HCT116 (cell line): ENCODE results near the gene CIB1. TPM values are rescaled to one million over a fixed set of nuclear protein-coding genes. Genes with fewer than 3 reads are reported as not detected.
A peak's percentile ranks its signal among the peaks of the same experiment; 100 is the strongest.

ENCODE experiments used
- ATAC-seq: fragments of 200-7000 bp; cut with Tn5 transposase; 2 replicates; pipeline ENCODE4 v1.9.1; 2020; ENCODE audit warnings: mild to moderate bottlenecking, moderate library complexity
- BruUV-seq: library from RNA; stranded (reverse); fragments of 400-500 nt; replicated peaks from 2 replicates; lab custom pipeline; 2021; lab: Mats Ljungman, UMichigan
- CTCF ChIA-PET: fragments of 300-600 bp; sonication (Branson Sonifier 250); formaldehyde crosslinking; loops from one replicate; lab custom pipeline; 2021; ENCODE audit warnings: antibody characterized with exemption; lab: Charles Lee
- POLR2A ChIA-PET: fragments of 300-600, 350-600 bp; sonication (Branson Sonifier 250); formaldehyde crosslinking; loops from one replicate; lab custom pipeline; 2021; ENCODE audit warnings: antibody characterized with exemption; lab: Charles Lee
- RAD21 ChIA-PET, 2 experiments: fragments of 300-600 bp; sonication (Branson Sonifier 250); formaldehyde crosslinking; loops; one replicate each; lab custom pipeline; 2023; ENCODE audit warnings: low total read pairs in 2 of 2; ENCODE audit not compliant: uncharacterized antibody in 2 of 2, unreplicated experiment in 2 of 2, low non-redundant PET in 1 of 2; lab: Charles Lee
- DNase-seq: peaks from one replicate; pipeline ENCODE4 v3.0.0-alpha.2; 2010; ENCODE audit warnings: low read depth, low spot score
- H2AFZ ChIP-seq: fragments of 200-600 bp; shearing (Covaris generic), sonication (generic); 2 replicates; pipeline ENCODE4 v1.6.1; 2017; ENCODE audit warnings: low read depth, mixed run types, mixed read lengths, antibody characterized with exemption, low read length; ENCODE audit not compliant: poor library complexity, severe bottlenecking
- H3K27ac ChIP-seq: 2 replicates; pipeline ENCODE4 v1.5.1; 2012; ENCODE audit warnings: low read depth, low read length
- H3K27me3 ChIP-seq: fragments of 200-600 bp; sonication (generic); 2 replicates; pipeline ENCODE4 v1.6.1; 2016; ENCODE audit warnings: mixed run types, low read length, mixed read lengths; ENCODE audit not compliant: insufficient read depth
- H3K36me3 ChIP-seq, 2 experiments: fragments of 200-500 bp in 1 of 2; fragments of 200-600 bp in 1 of 2; sonication (Bioruptor generic) in 1 of 2; sonication (generic) in 1 of 2; 2 replicates each; pipeline versions ENCODE4 v1.5.1 to v1.6.1; 2014 to 2016; ENCODE audit warnings: low read length in 2 of 2, inconsistent platforms in 1 of 2, mixed read lengths in 1 of 2, mixed run types in 1 of 2; ENCODE audit not compliant: insufficient read depth in 2 of 2, control insufficient read depth in 1 of 2
- H3K4me1 ChIP-seq, 2 experiments: fragments of 200-600 bp in 1 of 2; sonication (generic) in 1 of 2; 2 replicates each; pipeline versions ENCODE4 v1.5.1 to v1.6.1; 2012 to 2017; ENCODE audit warnings: low read length in 2 of 2, inconsistent platforms in 1 of 2, mild to moderate bottlenecking in 1 of 2, mixed read lengths in 1 of 2, mixed run types in 1 of 2, moderate library complexity in 1 of 2; ENCODE audit not compliant: insufficient read depth in 2 of 2, control insufficient read depth in 1 of 2
- H3K4me2 ChIP-seq: fragments of 200-600 bp; sonication (generic); 2 replicates; pipeline ENCODE4 v1.6.1; 2017; ENCODE audit warnings: mixed run types, low read length, mixed read lengths
- H3K4me3 ChIP-seq, 2 experiments: fragments of 200-600 bp in 1 of 2; sonication (generic) in 1 of 2; replicated peaks in 1 of 2; 2 replicates each; pipeline ENCODE4 v1.5.1; 2011 to 2016; ENCODE audit warnings: low read length in 2 of 2, control low read depth in 1 of 2, low read depth in 1 of 2, mild to moderate bottlenecking in 1 of 2, mixed read lengths in 1 of 2, mixed run types in 1 of 2
- H3K79me2 ChIP-seq: fragments of 200-600 bp; sonication (generic); 2 replicates; pipeline ENCODE4 v1.6.1; 2017; ENCODE audit warnings: mild to moderate bottlenecking, mixed run types, low read length, moderate library complexity, mixed read lengths; ENCODE audit not compliant: insufficient read depth
- H3K9ac ChIP-seq: fragments of 200-600 bp; sonication (generic); 2 replicates; pipeline ENCODE4 v1.6.1; 2016; ENCODE audit warnings: low read length, mixed read lengths
- H3K9me2 ChIP-seq: fragments of 200-600 bp; sonication (generic), shearing (Covaris generic); 2 replicates; pipeline ENCODE4 v1.6.1; 2017; ENCODE audit warnings: mixed run types, mild to moderate bottlenecking, moderate library complexity; ENCODE audit not compliant: insufficient read depth
- H3K9me3 ChIP-seq, 2 experiments: fragments of 200-500 bp in 1 of 2; fragments of 200-600 bp in 1 of 2; sonication (Bioruptor generic) in 1 of 2; sonication (generic) in 1 of 2; 2 replicates each; pipeline ENCODE4 v1.6.1; 2014 to 2017; ENCODE audit warnings: low read length in 2 of 2, mixed read lengths in 2 of 2, inconsistent platforms in 1 of 2, low read depth in 1 of 2, mild to moderate bottlenecking in 1 of 2, mixed run types in 1 of 2, moderate library complexity in 1 of 2; ENCODE audit not compliant: control insufficient read depth in 1 of 2, insufficient read depth in 1 of 2
- H4K20me1 ChIP-seq: fragments of 200-600 bp; sonication (generic), shearing (Covaris generic); 2 replicates; pipeline ENCODE4 v1.6.1; 2017; ENCODE audit warnings: mixed run types, mild to moderate bottlenecking, moderate library complexity; ENCODE audit not compliant: insufficient read depth
- CBX3 ChIP-seq: IDR thresholded peaks from 2 replicates; pipeline ENCODE4 v1.6.1; 2012; ENCODE audit warnings: low read depth
- CEBPB ChIP-seq: IDR thresholded peaks from 2 replicates; pipeline ENCODE4 v1.6.1; 2012; ENCODE audit warnings: low read depth
- EZH2 ChIP-seq: fragments of 200-600 bp; sonication (generic); IDR thresholded peaks from 2 replicates; pipeline ENCODE4 v1.6.1; 2017; ENCODE audit warnings: antibody characterized with exemption, mixed run types
- EZH2phosphoT487 ChIP-seq: fragments of 200-600 bp; IDR thresholded peaks from 2 replicates; pipeline ENCODE4 v1.6.1; 2018; ENCODE audit warnings: antibody characterized with exemption, borderline replicate concordance
- FOSL1 ChIP-seq: IDR thresholded peaks from 2 replicates; pipeline ENCODE4 v1.6.1; 2012; ENCODE audit warnings: low read depth
- MAX ChIP-seq: IDR thresholded peaks from 2 replicates; pipeline ENCODE4 v1.6.1; 2012
- POLR2AphosphoS5 ChIP-seq: IDR thresholded peaks from 2 replicates; pipeline ENCODE4 v1.6.1; 2011; ENCODE audit warnings: mild to moderate bottlenecking, low read depth, low read length, moderate library complexity
- SIN3A ChIP-seq: IDR thresholded peaks from 2 replicates; pipeline ENCODE4 v1.6.1; 2012; ENCODE audit warnings: low read depth
- SRF ChIP-seq: IDR thresholded peaks from 2 replicates; pipeline ENCODE4 v1.6.1; 2012; ENCODE audit warnings: low read depth
- TCF7L2 ChIP-seq: IDR thresholded peaks from 2 replicates; pipeline ENCODE4 v1.7.0; 2011; ENCODE audit warnings: borderline replicate concordance, inconsistent platforms; ENCODE audit not compliant: insufficient read depth, insufficient read length; ENCODE audit errors: extremely low read depth
- ZFX ChIP-seq: fragments of 450-650 bp; IDR thresholded peaks from 2 replicates; pipeline ENCODE4 v1.6.1; 2017
- intact Hi-C: fragments of 100-400 bp; cut with micrococcal nuclease; formaldehyde crosslinking; loops from 2 replicates; pipeline ENCODE4 v1.10.0; 2022
- total RNA-seq: library from RNA; stranded (reverse); gene quantifications from one replicate; pipeline ENCODE4 v1.2.1, GENCODE V29; 2021; ENCODE audit not compliant: unreplicated experiment

The CIB1 gene
- total RNA-seq, 1 experiment from 2014 or later, result 92.7 TPM

- intact Hi-C loops, result no loop called here
- DNase-seq, result no peak
- Histone ChIP-seq H3K79me2 (peaks cover 5% of the 10 kb centered on the region; the same call in 1 of the 2 replicates), H3K4me2 (peak overlapping the region; percentile 17; the same call in 1 of the 2 replicates), H3K9me2 (no peaks in the 10 kb centered on the region), H3K4me3 (no peak overlapping the region), H3K9me3 (no peaks in the 10 kb centered on the region), H3K9ac (no peak overlapping the region), H3K27ac (no peak overlapping the region), H4K20me1 (no peaks in the 10 kb centered on the region), H3K36me3 (no peaks in the 10 kb centered on the region), H3K27me3 (no peaks in the 10 kb centered on the region), H2AFZ (no peak overlapping the region), H3K4me1 (peaks cover 37 to 71% of the 10 kb centered on the region in 2 experiments)
- no peak for ATAC-seq
- CTCF ChIA-PET, result no interaction called here
- POLR2A ChIA-PET, result no interaction called here
- RAD21 ChIA-PET, result no interaction called here
- TSS peak; percentile 51 for BruUV-seq
- TF ChIP-seq CEBPB, result no peak
- no peak for TF ChIP-seq MAX
- no peak for TF ChIP-seq SRF
- no peak for TF ChIP-seq FOSL1
- no peak for TF ChIP-seq CBX3
- TF ChIP-seq EZH2, result no peak
- no peak for TF ChIP-seq SIN3A
- TF ChIP-seq, all 23 proteins: peak for 0
Measured at GRCh38 chr15:90187257-90187868, 46.4 kb downstream of the CIB1 start.

- Histone ChIP-seq H3K9ac (peak overlapping the region; percentile 65), H3K27me3 (no peaks in the 10 kb centered on the region), H3K4me1 (peaks cover 17 to 48% of the 10 kb centered on the region in 2 experiments; a peak in 3 of 4 replicates), H4K20me1 (no peaks in the 10 kb centered on the region), H2AFZ (no peak overlapping the region), H3K4me2 (peak overlapping the region; percentile 89), H3K79me2 (peaks cover 5% of the 10 kb centered on the region; the same call in 1 of the 2 replicates), H3K9me3 (no peaks in the 10 kb centered on the region), H3K9me2 (no peaks in the 10 kb centered on the region), H3K36me3 (no peaks in the 10 kb centered on the region), H3K27ac (peak overlapping the region; percentile 80), H3K4me3 (peak overlapping the region; percentile 71 to 83)
- RAD21 ChIA-PET, result interaction anchor here in 1 of 2 experiments (1.2 kb wide), 1 partner anchor 27 kb away, joined by 3 read pairs; no protein-coding TSS in a partner anchor
- peak; percentile 28; the same call in 1 of the 2 replicates for TF ChIP-seq ZFX
- peak; percentile 67 for TF ChIP-seq POLR2AphosphoS5
- peak; percentile 6 for TF ChIP-seq TCF7L2
- no peak for TF ChIP-seq EZH2phosphoT487
- DNase-seq, result no peak
- POLR2A ChIA-PET, result interaction anchor here (0.7 kb wide), 1 partner anchor 15 kb away, joined by 3 read pairs; no protein-coding TSS in a partner anchor
- intact Hi-C loops, result loop anchor here (1.0 to 2.0 kb wide), 3 partner anchors 16 to 26 kb away; partner anchors contain the start of gene SEMA4B
- ATAC-seq, result peak; percentile 80
- CTCF ChIA-PET, result interaction anchor here (1.3 kb wide), 2 partner anchors 16 to 29 kb away, joined by 4 read pairs; partner anchors contain the start of gene SEMA4B
- BruUV-seq, result TSS peak; percentile 55
Measured at GRCh38 chr15:90184786-90185704, 48.7 kb downstream of the CIB1 start.
